SK-N-MC (cell line): Measurements from ENCODE around the gene FSTL1.

Experiments used
- DNase-seq: peaks from one replicate; pipeline ENCODE4 v3.0.0-alpha.2; 2011; ENCODE audit warnings: low read depth, low spot score
- H3K27ac ChIP-seq: fragments of 200-600 bp; sonication (generic); 2 replicates; pipeline ENCODE4 v1.5.1; 2016; ENCODE audit warnings: mixed run types
- H3K36me3 ChIP-seq: fragments of 200-600 bp; sonication (generic); 2 replicates; pipeline ENCODE4 v1.6.1; 2017; ENCODE audit warnings: antibody characterized with exemption, low read length, mixed read lengths; ENCODE audit not compliant: insufficient read depth
- H3K4me3 ChIP-seq: fragments of 200-600 bp; sonication (generic); 2 replicates; pipeline ENCODE4 v1.5.1; 2016
- H3K9ac ChIP-seq: fragments of 200-600 bp; sonication (generic); 2 replicates; pipeline ENCODE4 v1.8.0; 2017; ENCODE audit warnings: mixed run types, mixed read lengths; ENCODE audit not compliant: insufficient read length
- H3K9me3 ChIP-seq: fragments of 200-600 bp; sonication (generic); 2 replicates; pipeline ENCODE4 v1.6.1; 2017; ENCODE audit warnings: low read depth, mild to moderate bottlenecking, antibody characterized with exemption, low read length, moderate library complexity, mixed read lengths
- EZH2 ChIP-seq: fragments of 200-600 bp; sonication (generic); IDR thresholded peaks from one replicate; pipeline ENCODE4 v1.6.1; 2017; ENCODE audit warnings: antibody characterized with exemption
- FOXP2 ChIP-seq: optimal IDR thresholded peaks from 2 replicates; pipeline ENCODE3; 2011; ENCODE audit warnings: mild to moderate bottlenecking, moderate library complexity; ENCODE audit not compliant: insufficient read depth; ENCODE audit errors: extremely low read length, control extremely low read depth
- POLR2AphosphoS5 ChIP-seq: IDR thresholded peaks from 2 replicates; pipeline ENCODE4 v1.6.1; 2012; ENCODE audit warnings: mild to moderate bottlenecking, low read depth, low read length, borderline replicate concordance

FSTL1 gene

DNA sequence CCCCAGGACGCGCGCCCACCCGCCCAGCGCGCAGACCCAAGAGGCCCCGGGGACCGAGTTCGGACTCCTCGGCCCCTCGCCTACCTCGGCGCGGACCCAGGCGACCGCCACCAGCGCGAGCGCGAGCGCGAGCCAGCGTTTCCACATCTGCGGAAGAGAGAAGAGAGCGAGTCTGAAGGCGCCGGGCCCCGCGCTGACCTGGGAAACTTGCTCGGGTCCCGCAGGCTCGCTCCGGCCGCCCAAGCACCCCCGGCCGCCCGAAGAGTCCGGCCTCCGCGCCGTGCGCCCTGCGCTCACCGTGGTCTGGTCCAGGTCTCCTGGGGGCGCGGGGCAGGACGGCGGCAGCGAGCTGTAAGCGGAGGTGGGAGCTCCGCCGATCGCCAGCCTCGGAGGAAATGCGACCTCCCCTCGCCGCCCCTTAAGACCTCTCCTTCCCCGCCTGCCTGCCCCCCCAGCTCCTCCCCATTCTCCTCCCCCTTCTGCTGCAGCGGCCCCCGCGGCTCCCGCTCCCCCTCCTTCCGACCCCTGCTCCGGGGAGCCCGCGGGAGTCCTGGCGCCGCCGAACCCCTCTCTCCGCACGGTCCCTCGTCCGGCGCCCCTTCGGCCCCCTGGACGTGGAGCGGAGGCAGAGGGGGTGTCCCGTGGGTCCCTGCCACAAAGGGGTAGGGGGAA lies at the start of gene FSTL1:
FSTL1 (minus strand) TSS at position 393 of the 672 bp plus-strand sequence; CDS start at position 147, 246 bp downstream.
- H3K4me3 ChIP-seq: peak within 1 kb of the TSS; percentile 82
- no peak for DNase-seq
- peak within 1 kb of the TSS; percentile 91 for H3K27ac ChIP-seq
- peak within 1 kb of the TSS; percentile 82 for H3K9ac ChIP-seq
- TF ChIP-seq FOXP2: peak; percentile 18
- no peak for TF ChIP-seq EZH2
- TF ChIP-seq POLR2AphosphoS5: peak; percentile 60; the same call in 1 of the 2 replicates
- 0 out of 2 replicates have a peak, but pooled peaks cover 7% of the 10 kb centered on the region for H3K36me3 ChIP-seq
- no peaks in the 10 kb centered on the region for H3K9me3 ChIP-seq

DNA sequence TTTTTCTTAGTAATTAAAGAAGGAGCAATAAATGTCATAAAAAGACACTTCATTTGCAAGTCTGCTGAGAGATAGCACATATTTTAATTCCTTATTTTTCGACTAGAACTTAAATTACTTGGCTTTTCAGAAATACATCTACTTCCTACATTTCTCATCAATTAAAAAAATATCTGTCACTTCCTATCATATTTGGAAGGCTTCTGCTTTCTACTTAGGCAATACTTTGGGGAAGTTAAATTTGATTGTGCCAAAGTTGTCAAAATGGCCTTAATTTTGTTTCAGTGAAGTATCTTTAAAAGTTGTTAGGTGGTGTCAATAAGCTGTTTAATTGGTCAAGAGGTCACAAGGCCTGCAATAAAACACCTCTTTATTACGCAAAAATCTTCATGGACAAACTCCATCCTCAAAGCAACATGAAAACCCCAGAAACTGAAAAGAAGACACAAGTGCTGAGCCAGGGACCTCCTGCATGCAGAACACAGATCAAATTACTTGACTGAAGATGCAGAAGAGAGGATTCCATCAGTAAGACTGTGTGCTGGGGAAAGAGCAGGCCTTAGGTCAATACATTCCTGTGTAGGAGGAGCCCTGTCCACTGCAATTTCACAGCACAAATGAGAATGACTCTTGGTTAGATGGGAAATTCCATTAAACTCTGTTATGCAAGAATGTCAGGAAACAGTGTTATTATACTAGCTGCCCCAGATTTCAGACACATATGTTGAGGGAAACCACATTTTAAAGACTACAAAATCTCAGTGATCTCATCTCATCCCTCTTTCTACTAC lies 48.0 kb upstream of the FSTL1 start:
- H3K9ac ChIP-seq: no peak overlapping the region
- no peak for DNase-seq
- no peak overlapping the region for H3K27ac ChIP-seq
- H3K4me3 ChIP-seq: no peak overlapping the region
- no peaks in the 10 kb centered on the region for H3K36me3 ChIP-seq
- H3K9me3 ChIP-seq: no peaks in the 10 kb centered on the region
- TF ChIP-seq POLR2AphosphoS5 (no peak), EZH2 (no peak), FOXP2 (no peak)

DNA sequence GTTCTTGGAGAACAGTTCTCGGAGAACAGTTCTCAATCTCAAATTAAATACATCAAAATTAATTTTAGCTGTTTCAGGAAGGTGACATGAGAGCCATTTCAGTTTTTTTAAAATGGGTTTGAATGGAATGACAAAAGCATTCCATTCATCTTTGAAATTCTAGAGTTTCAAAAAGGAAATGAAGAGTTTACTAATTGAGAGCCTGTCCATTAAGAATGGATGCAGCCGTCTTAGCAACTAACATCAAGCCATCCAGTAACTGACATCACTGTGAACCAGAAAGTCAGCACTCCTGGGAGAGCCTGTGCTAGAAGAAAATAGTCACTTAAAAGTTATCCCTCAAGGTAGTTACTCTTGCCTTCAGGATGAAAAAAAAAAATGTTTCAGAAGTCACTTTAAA lies 47.0 kb upstream of the FSTL1 start:
- Histone ChIP-seq H3K9ac (no peak overlapping the region), H3K36me3 (no peaks in the 10 kb centered on the region), H3K27ac (no peak overlapping the region), H3K4me3 (no peak overlapping the region), H3K9me3 (no peaks in the 10 kb centered on the region)
- TF ChIP-seq POLR2AphosphoS5 (no peak), FOXP2 (no peak), EZH2 (no peak)
- DNase-seq: no peak

- TF ChIP-seq FOXP2: no peak
- TF ChIP-seq EZH2: no peak
- no peak for TF ChIP-seq POLR2AphosphoS5
- no peak overlapping the region for H3K9ac ChIP-seq
- no peak for DNase-seq
- no peak overlapping the region for H3K27ac ChIP-seq
- no peaks in the 10 kb centered on the region for H3K9me3 ChIP-seq
- H3K4me3 ChIP-seq: no peak overlapping the region
- H3K36me3 ChIP-seq: no peaks in the 10 kb centered on the region
Measured at GRCh38 chr3:120497336-120497735, 46.5 kb upstream of the FSTL1 start.

- Histone ChIP-seq H3K4me3 (no peak overlapping the region), H3K27ac (no peak overlapping the region), H3K9ac (no peak overlapping the region), H3K9me3 (no peaks in the 10 kb centered on the region), H3K36me3 (no peaks in the 10 kb centered on the region)
- no peak for DNase-seq
- TF ChIP-seq EZH2 (no peak), POLR2AphosphoS5 (no peak), FOXP2 (no peak)
Measured at GRCh38 chr3:120496278-120497002, 45.6 kb upstream of the FSTL1 start.

DNA sequence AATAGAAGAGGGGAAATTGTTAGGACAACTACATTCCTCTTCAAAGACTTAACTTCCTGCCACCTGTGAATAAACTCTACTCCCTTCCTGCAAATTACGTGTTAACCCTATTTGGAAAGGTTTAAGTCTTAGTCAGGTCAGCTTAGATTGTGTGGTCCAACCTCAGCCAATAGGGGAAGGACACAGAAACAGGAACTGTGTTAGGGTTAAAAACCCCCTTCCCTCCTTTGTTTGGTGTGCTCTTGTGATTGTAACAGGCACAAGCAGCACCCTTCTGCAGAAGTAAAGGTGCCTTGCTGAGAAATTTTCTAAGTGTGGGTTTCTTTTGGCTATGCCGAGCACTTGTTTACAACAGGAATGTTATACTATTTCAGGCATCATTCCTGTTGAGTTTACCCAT lies 45.0 kb upstream of the FSTL1 start:
- TF ChIP-seq FOXP2: no peak
- no peak for TF ChIP-seq EZH2
- TF ChIP-seq POLR2AphosphoS5: no peak
- H3K27ac ChIP-seq: no peak overlapping the region
- H3K9me3 ChIP-seq: no peaks in the 10 kb centered on the region
- H3K4me3 ChIP-seq: no peak overlapping the region
- no peaks in the 10 kb centered on the region for H3K36me3 ChIP-seq
- H3K9ac ChIP-seq: no peak overlapping the region
- DNase-seq: no peak

- H3K36me3 ChIP-seq: no peaks in the 10 kb centered on the region
- no peak overlapping the region for H3K27ac ChIP-seq
- no peak for DNase-seq
- no peak overlapping the region for H3K4me3 ChIP-seq
- H3K9me3 ChIP-seq: no peaks in the 10 kb centered on the region
- no peak overlapping the region for H3K9ac ChIP-seq
- TF ChIP-seq FOXP2 (no peak), EZH2 (no peak), POLR2AphosphoS5 (no peak)
Measured at GRCh38 chr3:120492103-120492502, 41.3 kb upstream of the FSTL1 start.

DNA sequence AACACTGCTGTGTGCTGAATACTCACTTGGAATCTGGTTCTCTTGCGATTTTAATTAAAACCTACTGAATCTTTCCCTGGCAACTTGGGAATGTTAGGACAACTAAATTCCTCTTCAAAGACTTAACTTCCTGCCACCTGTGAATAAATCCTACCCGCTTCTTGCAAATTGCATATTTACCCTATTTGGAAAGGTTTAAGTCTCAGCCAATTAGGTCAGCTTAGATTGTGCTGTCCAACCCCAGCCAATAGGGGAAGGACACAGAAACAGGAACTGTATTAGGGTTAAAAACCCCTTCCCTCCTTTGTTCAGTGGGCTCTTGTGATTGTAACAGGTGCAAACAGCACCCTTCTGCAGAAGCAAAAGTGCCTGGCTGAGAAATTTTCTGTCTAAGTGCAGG lies 38.6 kb upstream of the FSTL1 start:
- H3K9ac ChIP-seq: no peak overlapping the region
- TF ChIP-seq EZH2 (no peak), POLR2AphosphoS5 (no peak), FOXP2 (no peak)
- no peak overlapping the region for H3K27ac ChIP-seq

More for the DNA sequence above, 38.6 kb upstream of the FSTL1 start:
- H3K4me3 ChIP-seq: no peak overlapping the region
- H3K9me3 ChIP-seq: no peaks in the 10 kb centered on the region
- DNase-seq: no peak
- H3K36me3 ChIP-seq: no peaks in the 10 kb centered on the region
